Measurements from ENCODE around the gene ANKHD1. TPM values are rescaled to one million over a fixed set of nuclear protein-coding genes. Genes with fewer than 3 reads are reported as not detected.
A peak's percentile ranks its signal among the peaks of the same experiment; 100 is the strongest.

Gene ANKHD1
- total RNA-seq, 2 donors from 2014 or later, result 114 to 131 TPM

- intact Hi-C loops (cut with DNase I), result no loop called here
- 72 to 95% methylated on average over 2 to 3 of the region's 3 CpGs for WGBS, 2 donors
- no peak for TF ChIP-seq CTCF (IDR thresholded peaks at IDR 0.05)
- no peak for TF ChIP-seq POLR2A (IDR thresholded peaks at IDR 0.05)
- no peaks in the 10 kb centered on the region for H3K27me3 ChIP-seq
- peak overlapping the region; percentile 82 to 99 (median 98) for H3K27ac ChIP-seq
- DNase-seq, result peak; percentile 56 to 80 (median 62)
- peaks cover 0 to 10% of the 10 kb centered on the region in 2 donors for H3K36me3 ChIP-seq (replicated peaks in 1 of 2; ENCODE audit: insufficient read depth in 1 of 2, low read depth in 2 of 2)
- no peak for ATAC-seq
- H3K4me3 ChIP-seq, result no peak overlapping the region
- H3K4me1 ChIP-seq, result peaks cover 43% of the 10 kb centered on the region
- H3K9me3 ChIP-seq, result no peaks in the 10 kb centered on the region
Observed at GRCh38 chr5:140549237-140550144, 147.9 kb downstream of the ANKHD1 start.

- no peaks in the 10 kb centered on the region for H3K27me3 ChIP-seq
- peak overlapping the region in 3 of 4 donors; percentile 82 to 98 (median 98) for H3K27ac ChIP-seq
- H3K4me3 ChIP-seq, result no peak overlapping the region
- no peak for TF ChIP-seq CTCF (IDR thresholded peaks at IDR 0.05)
- no peak for TF ChIP-seq POLR2A (IDR thresholded peaks at IDR 0.05)
- ATAC-seq (no peak), DNase-seq (no peak)
- intact Hi-C loops (cut with DNase I), result no loop called here
- 85 to 90% methylated on average over 11 of the region's 11 CpGs for WGBS, 2 donors
- H3K36me3 ChIP-seq (replicated peaks in 1 of 2; ENCODE audit: insufficient read depth in 1 of 2, low read depth in 2 of 2), result peaks cover 0 to 6% of the 10 kb centered on the region in 2 donors
- H3K9me3 ChIP-seq, result no peaks in the 10 kb centered on the region
- H3K4me1 ChIP-seq, result peaks cover 52% of the 10 kb centered on the region
Observed at GRCh38 chr5:140550147-140551079, 148.8 kb downstream of the ANKHD1 start.

GRCh38 chr5:140551872-140552271 lies 150.2 kb downstream of the ANKHD1 start:
- ATAC-seq (no peak), DNase-seq (no peak)
- no peak overlapping the region for H3K4me3 ChIP-seq
- H3K4me1 ChIP-seq, result peaks cover 52% of the 10 kb centered on the region
- no peak overlapping the region for H3K27ac ChIP-seq
- H3K9me3 ChIP-seq, result no peaks in the 10 kb centered on the region
- intact Hi-C loops (cut with DNase I), result no loop called here
- no peaks in the 10 kb centered on the region for H3K27me3 ChIP-seq
- peaks cover 0 to 6% of the 10 kb centered on the region in 2 donors for H3K36me3 ChIP-seq (replicated peaks in 1 of 2; ENCODE audit: insufficient read depth in 1 of 2, low read depth in 2 of 2)
- WGBS, 2 donors, result 86 to 96% methylated on average over 3 to 4 of the region's 4 CpGs
- TF ChIP-seq POLR2A (IDR thresholded peaks at IDR 0.05) (no peak), CTCF (IDR thresholded peaks at IDR 0.05) (no peak)

- DNase-seq, result no peak
- H3K27me3 ChIP-seq, result no peaks in the 10 kb centered on the region
- H3K9me3 ChIP-seq, result no peaks in the 10 kb centered on the region
- intact Hi-C loops (cut with DNase I), result no loop called here
- no peak overlapping the region for H3K27ac ChIP-seq
- 64 to 72% methylated on average over 2 of the region's 2 CpGs for whole genome bisulfite sequencing, 2 donors
- H3K36me3 ChIP-seq (replicated peaks in 1 of 2; ENCODE audit: insufficient read depth in 1 of 2, low read depth in 2 of 2), result peaks cover 0 to 6% of the 10 kb centered on the region in 2 donors
- no peak overlapping the region for H3K4me3 ChIP-seq
- H3K4me1 ChIP-seq, result peaks cover 41% of the 10 kb centered on the region
- no peak for TF ChIP-seq POLR2A (IDR thresholded peaks at IDR 0.05)
- TF ChIP-seq CTCF (IDR thresholded peaks at IDR 0.05), result no peak
- no peak for ATAC-seq
Observed at GRCh38 chr5:140553657-140554056, 152.0 kb downstream of the ANKHD1 start.
